Spleen (tissue), 11 donors: ENCODE data around the gene RETREG1. TPM values are rescaled to one million over a fixed set of nuclear protein-coding genes. Genes with fewer than 3 reads are reported as not detected.

ENCODE experiments used
- DNase-seq: peaks from one replicate; pipeline ENCODE4 v3.0.0-alpha.2; 2020
- H3K27ac ChIP-seq, 8 donors: fragments of 200-600 bp; sonication (generic) in 7 of 8; 1 replicate in 4 of 8; 2 replicates in 4 of 8; pipeline versions ENCODE4 v1.5.0 to v1.8.0; 2016 to 2021; ENCODE audit warnings: inconsistent platforms in 4 of 8, mild to moderate bottlenecking in 4 of 8, moderate library complexity in 1 of 8
- H3K27me3 ChIP-seq, 7 donors: fragments of 200-600 bp; sonication (generic) in 6 of 7; replicated peaks in 1 of 7; 1 replicate in 4 of 7; 2 replicates in 3 of 7; pipeline versions ENCODE4 v1.5.0 to v1.8.0; 2016 to 2021; ENCODE audit warnings: inconsistent platforms in 3 of 7, mild to moderate bottlenecking in 1 of 7
- H3K36me3 ChIP-seq, 6 donors: fragments of 200-600 bp; sonication (generic) in 5 of 6; 1 replicate in 4 of 6; 2 replicates in 2 of 6; pipeline versions ENCODE4 v1.5.0 to v1.8.0; 2016 to 2021; ENCODE audit warnings: inconsistent platforms in 2 of 6
- H3K4me1 ChIP-seq, 6 donors: fragments of 200-600 bp; sonication (generic) in 5 of 6; 1 replicate in 3 of 6; 2 replicates in 3 of 6; pipeline versions ENCODE4 v1.5.0 to v1.8.0; 2016 to 2021; ENCODE audit warnings: inconsistent platforms in 3 of 6
- H3K4me3 ChIP-seq, 8 donors: fragments of 200-600 bp; sonication (generic) in 7 of 8; 1 replicate in 4 of 8; 2 replicates in 4 of 8; pipeline versions ENCODE4 v1.5.0 to v1.8.0; 2016 to 2021; ENCODE audit warnings: inconsistent platforms in 4 of 8, mild to moderate bottlenecking in 4 of 8, moderate library complexity in 2 of 8
- H3K9me3 ChIP-seq, 8 donors: fragments of 200-600 bp; sonication (generic) in 7 of 8; 1 replicate in 4 of 8; 2 replicates in 4 of 8; pipeline versions ENCODE4 v1.5.0 to v1.8.0; 2016 to 2021; ENCODE audit warnings: inconsistent platforms in 4 of 8
- POLR2A ChIP-seq, 3 donors: fragments of 450-650 bp; IDR thresholded peaks; one replicate each; pipeline ENCODE4 v1.5.1; 2017; ENCODE audit warnings: antibody characterized with exemption in 3 of 3, mild to moderate bottlenecking in 1 of 3
- POLR2AphosphoS5 ChIP-seq, 3 donors: sonication (generic); formaldehyde crosslinking; IDR thresholded peaks; one replicate each; pipeline ENCODE4 v1.5.1; 2017; ENCODE audit warnings: antibody characterized with exemption in 3 of 3
- WGBS, 5 donors: extraction: QIAGEN DNeasy Blood & Tissue Kit in 3 of 5; methylation state at CpG; one replicate each; pipeline versions ENCODE4 v1.1.5 to v1.1.7; 2013 to 2018; 5-methylcytosine and 5-hydroxymethylcytosine counted together
- intact Hi-C: fragments of 100-400 bp; cut with DNase I; formaldehyde crosslinking; loops from one replicate; pipeline ENCODE4 v1.15.0; 2023; ENCODE audit warnings: low total_unique reads
- polyA plus RNA-seq, 3 donors: library from polyadenylated mRNA; stranded (reverse); fragments of 200-250 nt; gene quantifications; one replicate each; pipeline ENCODE4 v1.2.1, GENCODE V29; 2013
- total RNA-seq, 7 donors: library from RNA; depleted of rRNA in 3 of 7; stranded (reverse); fragments of >200 nt in 3 of 7; fragmentation: NEBNext Ultra II Directional in 4 of 7; extraction: Animal tissue kit (Norgen Biotek cat#: 25700) in 4 of 7; gene quantifications; one replicate each; pipeline versions ENCODE4 v1.1.0 to v1.2.1, GENCODE V29; 2016 to 2021
- TF ChIP-seq, protein P1 (sequence below), 11 experiments: fragments of 200-600 bp in 7 of 11; fragments of 450-650 bp in 4 of 11; sonication (generic) in 4 of 11; IDR thresholded peaks in 8 of 11; conservative IDR thresholded peaks in 3 of 11; 1 replicate in 7 of 11; 2 replicates in 4 of 11; pipeline versions ENCODE4 v1.4.0 to v1.8.0; 2016 to 2021; ENCODE audit warnings: antibody characterized with exemption in 11 of 11, inconsistent platforms in 4 of 11, mild to moderate bottlenecking in 1 of 11
- donor health status: healthy with polysubstance abuse.
- donor health status: DM: no; HTN: no; CAD: no; lungs with moderate emphysema.
- donor health status: DM: no; HTN: no; CAD: no.
- donor health status: Bipolar disorder and iron deficiency.
- donor health status: healthy.
- donor health status: DM: no; HTN: no; CAD: no.
- donor health status: DM: yes; HTN: yes; CAD: no.

Gene RETREG1
- total and polyA plus RNA-seq, 10 donors = 2.5 to 9.0 (median 5.1) TPM

DNA sequence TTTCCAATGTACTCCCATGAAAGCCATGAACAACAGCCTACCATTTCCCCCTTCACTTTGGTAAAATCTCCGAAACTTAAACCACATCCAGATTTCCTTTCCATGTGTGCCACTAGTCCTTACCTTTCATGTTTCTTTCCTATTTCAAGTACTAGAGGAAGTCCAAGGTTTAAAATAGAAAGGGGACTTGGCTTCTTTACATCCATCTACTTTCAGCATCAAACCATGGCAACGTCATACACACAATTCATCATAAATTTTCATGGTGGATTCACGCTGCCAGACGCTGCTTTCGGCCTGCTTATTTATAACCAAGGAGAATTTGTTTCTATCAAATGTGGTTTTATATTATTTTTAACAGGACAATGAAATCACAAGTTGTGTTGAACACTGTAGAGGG lies 92.5 kb downstream of the RETREG1 start:
- TF ChIP-seq POLR2A (IDR thresholded peaks at IDR 0.05) (no peak), POLR2AphosphoS5 (IDR thresholded peaks at IDR 0.05) (no peak)
- TF ChIP-seq, protein P1, sequence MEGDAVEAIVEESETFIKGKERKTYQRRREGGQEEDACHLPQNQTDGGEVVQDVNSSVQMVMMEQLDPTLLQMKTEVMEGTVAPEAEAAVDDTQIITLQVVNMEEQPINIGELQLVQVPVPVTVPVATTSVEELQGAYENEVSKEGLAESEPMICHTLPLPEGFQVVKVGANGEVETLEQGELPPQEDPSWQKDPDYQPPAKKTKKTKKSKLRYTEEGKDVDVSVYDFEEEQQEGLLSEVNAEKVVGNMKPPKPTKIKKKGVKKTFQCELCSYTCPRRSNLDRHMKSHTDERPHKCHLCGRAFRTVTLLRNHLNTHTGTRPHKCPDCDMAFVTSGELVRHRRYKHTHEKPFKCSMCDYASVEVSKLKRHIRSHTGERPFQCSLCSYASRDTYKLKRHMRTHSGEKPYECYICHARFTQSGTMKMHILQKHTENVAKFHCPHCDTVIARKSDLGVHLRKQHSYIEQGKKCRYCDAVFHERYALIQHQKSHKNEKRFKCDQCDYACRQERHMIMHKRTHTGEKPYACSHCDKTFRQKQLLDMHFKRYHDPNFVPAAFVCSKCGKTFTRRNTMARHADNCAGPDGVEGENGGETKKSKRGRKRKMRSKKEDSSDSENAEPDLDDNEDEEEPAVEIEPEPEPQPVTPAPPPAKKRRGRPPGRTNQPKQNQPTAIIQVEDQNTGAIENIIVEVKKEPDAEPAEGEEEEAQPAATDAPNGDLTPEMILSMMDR (IDR thresholded peaks at IDR 0.05 in 8 of 11, conservative IDR thresholded peaks at IDR 0.05 in 3 of 11) = no peak
- no peak for DNase-seq
- Histone ChIP-seq H3K27ac (no peak overlapping the region), H3K4me1 (no peaks in the 10 kb centered on the region), H3K4me3 (no peak overlapping the region), H3K9me3 (no peaks in the 10 kb centered on the region), H3K36me3 (no peaks in the 10 kb centered on the region), H3K27me3 (no peaks in the 10 kb centered on the region)
- 55 to 93% (median 72%) methylated on average over 5 of the region's 5 CpGs for WGBS, 5 donors
- intact Hi-C loops = no loop called here

DNA sequence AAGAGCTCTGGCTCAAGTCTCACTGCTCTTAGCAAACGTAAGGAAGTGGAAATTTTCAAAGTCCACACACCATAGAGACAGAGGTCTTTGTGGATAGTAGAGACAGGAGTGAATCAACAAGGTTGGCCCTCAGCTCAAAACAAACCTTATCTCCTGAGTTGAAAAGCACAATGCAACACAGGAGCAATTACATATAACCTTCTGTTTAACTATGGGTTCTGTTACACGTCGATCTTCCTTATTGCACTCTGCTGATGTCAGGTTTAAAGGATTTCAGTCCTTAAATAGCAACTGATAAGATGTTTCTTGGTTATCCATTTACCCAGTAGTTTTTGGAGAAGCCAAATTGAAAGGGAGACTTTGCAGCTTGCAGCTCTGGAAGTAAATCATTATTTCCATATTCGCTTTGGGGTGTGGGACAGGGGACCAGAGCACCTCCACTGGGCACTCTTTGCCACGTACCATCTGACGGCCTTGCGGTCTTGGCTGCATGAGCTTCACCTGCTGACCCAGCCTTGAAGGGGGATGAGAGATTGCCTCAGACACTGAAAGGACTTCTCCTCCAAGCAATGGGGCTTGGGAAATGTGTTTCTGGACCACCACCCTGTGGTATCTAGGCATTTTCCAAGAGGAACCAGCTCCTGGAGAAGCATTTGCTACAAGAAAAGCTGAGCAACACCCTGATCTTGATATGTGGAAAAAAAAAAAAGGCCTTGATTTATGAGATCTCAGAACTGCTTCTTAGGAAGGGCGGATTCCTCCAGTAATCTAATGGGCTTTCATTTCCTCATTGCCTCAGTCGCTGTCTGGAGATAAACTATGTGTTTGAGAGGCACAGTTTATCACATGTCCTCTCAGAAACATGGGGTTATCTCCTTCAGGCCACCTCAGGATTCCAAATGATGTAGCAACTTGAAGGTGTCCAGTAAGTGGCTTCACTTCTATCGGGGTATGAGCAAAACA lies 95.0 kb downstream of the RETREG1 start:
- no peak overlapping the region for H3K27ac ChIP-seq
- TF ChIP-seq, protein P1 (IDR thresholded peaks at IDR 0.05 in 8 of 11, conservative IDR thresholded peaks at IDR 0.05 in 3 of 11) = no peak
- TF ChIP-seq POLR2A (IDR thresholded peaks at IDR 0.05) (no peak), POLR2AphosphoS5 (IDR thresholded peaks at IDR 0.05) (no peak)
- 82 to 89% (median 87%) methylated on average over 10 of the region's 10 CpGs for WGBS, 5 donors
- intact Hi-C loops = no loop called here
- no peaks in the 10 kb centered on the region for H3K9me3 ChIP-seq
- DNase-seq = no peak
- no peak overlapping the region for H3K4me3 ChIP-seq
- no peaks in the 10 kb centered on the region for H3K27me3 ChIP-seq
- no peaks in the 10 kb centered on the region for H3K36me3 ChIP-seq
- H3K4me1 ChIP-seq = no peaks in the 10 kb centered on the region

- 63 to 83% (median 70%) methylated on average over 4 of the region's 4 CpGs for WGBS, 5 donors
- intact Hi-C loops = no loop called here
- no peak for DNase-seq
These were observed 96.0 kb downstream of the RETREG1 start for GRCh38 chr5:16520841-16521240.

GRCh38 chr5:16519435-16519834 lies 97.4 kb downstream of the RETREG1 start:
- TF ChIP-seq POLR2A (IDR thresholded peaks at IDR 0.05) (no peak), POLR2AphosphoS5 (IDR thresholded peaks at IDR 0.05) (no peak)
- TF ChIP-seq, protein P1 (IDR thresholded peaks at IDR 0.05 in 8 of 11, conservative IDR thresholded peaks at IDR 0.05 in 3 of 11) = no peak
- no peaks in the 10 kb centered on the region for H3K4me1 ChIP-seq
- no peaks in the 10 kb centered on the region for H3K9me3 ChIP-seq
- no peak overlapping the region for H3K4me3 ChIP-seq
- no peak overlapping the region for H3K27ac ChIP-seq
- intact Hi-C loops = no loop called here
- no peaks in the 10 kb centered on the region for H3K36me3 ChIP-seq
- DNase-seq = no peak
- no peaks in the 10 kb centered on the region for H3K27me3 ChIP-seq
- WGBS, 5 donors = 86 to 96% (median 90%) methylated on average over 4 of the region's 4 CpGs

More at GRCh38 chr5:16520841-16521240, 96.0 kb downstream of the RETREG1 start:
- H3K27ac ChIP-seq = no peak overlapping the region
- no peak overlapping the region for H3K4me3 ChIP-seq
- TF ChIP-seq, protein P1 (IDR thresholded peaks at IDR 0.05 in 8 of 11, conservative IDR thresholded peaks at IDR 0.05 in 3 of 11) = no peak
- TF ChIP-seq POLR2A (IDR thresholded peaks at IDR 0.05) (no peak), POLR2AphosphoS5 (IDR thresholded peaks at IDR 0.05) (no peak)
- no peaks in the 10 kb centered on the region for H3K36me3 ChIP-seq
- H3K4me1 ChIP-seq = no peaks in the 10 kb centered on the region
- H3K9me3 ChIP-seq = no peaks in the 10 kb centered on the region
- no peaks in the 10 kb centered on the region for H3K27me3 ChIP-seq
